ENCODE data around the gene FAM78B. TPM values are rescaled to one million over a fixed set of nuclear protein-coding genes. Genes with fewer than 3 reads are reported as not detected.

The FAM78B gene
- total RNA-seq, 1 donor: not detected

DNA sequence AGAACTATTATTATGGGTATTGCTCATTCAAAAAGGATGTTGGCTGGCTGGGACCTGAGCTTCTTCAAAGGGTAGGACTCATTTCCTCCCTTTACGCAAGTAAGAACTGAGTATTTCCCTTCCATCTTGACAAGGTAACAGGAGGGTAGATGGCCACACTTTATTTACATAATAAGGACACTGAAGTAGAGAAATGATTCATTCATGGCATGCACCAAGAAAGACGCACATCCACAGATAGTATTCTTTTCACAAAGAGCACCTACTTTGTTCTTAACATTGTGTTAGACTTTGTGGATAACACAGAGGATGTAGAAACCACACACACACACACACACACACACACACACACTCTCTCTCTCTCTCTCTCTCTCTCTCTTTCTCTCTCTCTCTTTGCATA, 82.9 kb downstream of the FAM78B start:
- DNase-seq (ENCODE audit: low read depth): no peak
- H3K4me3 ChIP-seq (ENCODE audit: low read depth, low read length): no peak overlapping the region
- no peak for TF ChIP-seq CTCF (IDR thresholded peaks at IDR 0.05; ENCODE audit: insufficient read depth, low read depth, low read length)

GRCh38 chr1:166082601-166083000, 84.2 kb downstream of the FAM78B start:
- DNase-seq (ENCODE audit: low read depth): no peak
- TF ChIP-seq CTCF (IDR thresholded peaks at IDR 0.05; ENCODE audit: insufficient read depth, low read depth, low read length): no peak
- no peak overlapping the region for H3K4me3 ChIP-seq (ENCODE audit: low read depth, low read length)

- no peak overlapping the region for H3K4me3 ChIP-seq (ENCODE audit: low read depth, low read length)
- no peak for TF ChIP-seq CTCF (IDR thresholded peaks at IDR 0.05; ENCODE audit: insufficient read depth, low read depth, low read length)
- DNase-seq (ENCODE audit: low read depth): no peak
Observed at GRCh38 chr1:166080967-166081870, 85.6 kb downstream of the FAM78B start.

GRCh38 chr1:166080277-166080966, 86.4 kb downstream of the FAM78B start:
- no peak for TF ChIP-seq CTCF (IDR thresholded peaks at IDR 0.05; ENCODE audit: insufficient read depth, low read depth, low read length)
- no peak for DNase-seq (ENCODE audit: low read depth)
- H3K4me3 ChIP-seq (ENCODE audit: low read depth, low read length): no peak overlapping the region

GRCh38 chr1:166079276-166079675, 87.5 kb downstream of the FAM78B start:
- DNase-seq (ENCODE audit: low read depth): no peak
- H3K4me3 ChIP-seq (ENCODE audit: low read depth, low read length): no peak overlapping the region
- no peak for TF ChIP-seq CTCF (IDR thresholded peaks at IDR 0.05; ENCODE audit: insufficient read depth, low read depth, low read length)

DNA sequence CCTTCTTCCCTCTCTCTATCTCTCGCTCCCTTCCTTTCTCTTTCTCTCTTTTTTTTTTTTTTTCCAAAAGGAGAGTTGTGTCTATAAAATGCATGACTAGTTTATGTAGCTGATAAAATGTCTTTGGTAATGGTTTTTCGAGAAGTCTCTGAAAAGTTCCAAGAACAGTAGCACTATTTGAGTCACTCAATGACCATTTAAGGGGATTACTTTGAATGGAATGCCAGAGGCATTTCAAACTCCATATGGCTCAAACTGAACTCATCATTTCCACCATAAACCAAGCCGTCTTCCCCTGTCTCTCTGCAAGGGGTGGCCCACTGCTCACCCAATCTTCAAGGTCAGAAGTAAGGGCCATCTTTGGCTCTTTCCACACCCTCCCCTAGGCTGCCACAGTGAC, 93.3 kb downstream of the FAM78B start:
- no peak overlapping the region for H3K4me3 ChIP-seq (ENCODE audit: low read depth, low read length)
- no peak for TF ChIP-seq CTCF (IDR thresholded peaks at IDR 0.05; ENCODE audit: insufficient read depth, low read depth, low read length)
- no peak for DNase-seq (ENCODE audit: low read depth)

All from fibroblast of villous mesenchyme (primary cell).